ENCODE measurements around the gene AHCTF1. TPM values are rescaled to one million over a fixed set of nuclear protein-coding genes. Genes with fewer than 3 reads are reported as not detected.
"Not testable (repeated sequence)": the region's sequence is repeated elsewhere in the genome, so short reads cannot be mapped to it uniquely, and the experiment has no call there.

The AHCTF1 gene
- total RNA-seq, 1 donor from 2014 or later = 28.2 TPM

DNA sequence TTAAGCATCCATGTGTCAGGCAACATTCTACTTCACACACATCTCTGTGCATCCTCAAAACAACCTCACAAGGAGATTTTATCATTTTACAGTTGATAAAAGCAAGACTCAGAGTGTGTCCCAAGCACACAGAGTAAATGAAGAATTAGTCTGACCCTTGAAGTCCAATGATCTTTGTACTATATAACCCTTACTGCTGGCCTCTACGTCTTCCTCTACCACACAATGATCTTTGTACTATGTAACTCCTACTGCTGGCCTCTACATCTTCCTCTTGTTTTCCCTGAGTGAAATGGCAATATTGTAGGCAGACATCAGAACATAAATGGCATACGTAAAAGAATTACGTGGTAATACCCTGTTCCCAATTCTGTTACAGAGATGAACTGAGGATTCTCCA lies 55.3 kb downstream of the AHCTF1 start:
- no peak overlapping the region for H3K4me3 ChIP-seq (ENCODE audit: low read depth, low read length)
- TF ChIP-seq, protein P1, sequence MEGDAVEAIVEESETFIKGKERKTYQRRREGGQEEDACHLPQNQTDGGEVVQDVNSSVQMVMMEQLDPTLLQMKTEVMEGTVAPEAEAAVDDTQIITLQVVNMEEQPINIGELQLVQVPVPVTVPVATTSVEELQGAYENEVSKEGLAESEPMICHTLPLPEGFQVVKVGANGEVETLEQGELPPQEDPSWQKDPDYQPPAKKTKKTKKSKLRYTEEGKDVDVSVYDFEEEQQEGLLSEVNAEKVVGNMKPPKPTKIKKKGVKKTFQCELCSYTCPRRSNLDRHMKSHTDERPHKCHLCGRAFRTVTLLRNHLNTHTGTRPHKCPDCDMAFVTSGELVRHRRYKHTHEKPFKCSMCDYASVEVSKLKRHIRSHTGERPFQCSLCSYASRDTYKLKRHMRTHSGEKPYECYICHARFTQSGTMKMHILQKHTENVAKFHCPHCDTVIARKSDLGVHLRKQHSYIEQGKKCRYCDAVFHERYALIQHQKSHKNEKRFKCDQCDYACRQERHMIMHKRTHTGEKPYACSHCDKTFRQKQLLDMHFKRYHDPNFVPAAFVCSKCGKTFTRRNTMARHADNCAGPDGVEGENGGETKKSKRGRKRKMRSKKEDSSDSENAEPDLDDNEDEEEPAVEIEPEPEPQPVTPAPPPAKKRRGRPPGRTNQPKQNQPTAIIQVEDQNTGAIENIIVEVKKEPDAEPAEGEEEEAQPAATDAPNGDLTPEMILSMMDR (IDR thresholded peaks at IDR 0.05; ENCODE audit: insufficient read depth, low read length, severe bottlenecking) = no peak
- FAIRE-seq = no peak
- H3K36me3 ChIP-seq (ENCODE audit: control insufficient read depth, insufficient read depth, low read length) = peaks cover 10% of the 10 kb centered on the region
- no peak for DNase-seq (ENCODE audit: low read depth)
- no peaks in the 10 kb centered on the region for H3K27me3 ChIP-seq (ENCODE audit: control insufficient read depth, insufficient read depth, low read length)

DNA sequence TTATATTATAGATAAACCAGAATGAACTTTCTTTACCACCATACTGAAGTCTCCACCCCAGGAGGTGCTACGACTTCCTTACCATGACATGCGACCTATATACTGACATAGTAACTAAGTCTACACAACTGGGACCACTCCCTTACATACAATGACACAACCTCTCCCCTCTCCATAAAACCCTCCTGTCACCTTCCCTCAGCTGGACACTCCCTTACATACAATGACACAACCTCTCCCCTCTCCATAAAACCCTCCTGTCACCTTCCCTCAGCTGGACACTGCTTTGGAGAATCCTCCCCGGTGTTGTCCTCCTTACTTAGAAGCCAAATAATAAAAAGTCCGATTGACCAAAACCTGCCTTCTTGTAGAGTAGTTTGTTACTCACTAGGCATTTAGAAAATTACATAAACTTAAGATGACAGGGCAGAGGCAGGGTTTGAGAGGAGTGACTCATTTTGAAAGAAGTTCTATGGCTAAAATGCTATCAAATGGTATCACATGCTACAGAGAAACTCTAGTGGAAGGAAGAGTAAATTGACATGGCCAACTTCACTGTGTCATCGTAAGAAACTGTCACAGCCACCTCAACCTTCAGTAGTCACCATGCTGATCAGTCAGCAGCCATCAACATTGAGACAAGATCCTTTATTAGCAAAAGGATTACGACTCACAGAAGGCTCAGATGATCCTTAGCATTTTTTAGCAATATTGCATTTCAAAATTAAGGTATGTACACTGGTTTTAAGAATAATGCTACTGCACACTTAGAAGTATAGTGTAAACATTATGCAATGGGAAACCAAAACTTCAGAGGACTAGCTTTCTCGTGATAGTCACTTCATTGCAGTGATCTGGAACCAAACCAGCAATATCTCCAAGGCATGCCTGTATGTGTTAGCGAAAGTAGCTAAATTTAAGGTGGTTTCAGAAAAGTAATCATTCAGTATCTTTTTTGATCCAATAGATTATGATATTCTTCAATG lies 56.4 kb downstream of the AHCTF1 start:
- TF ChIP-seq, protein P1 (IDR thresholded peaks at IDR 0.05; ENCODE audit: insufficient read depth, low read length, severe bottlenecking) = no peak
- no peak overlapping the region for H3K4me3 ChIP-seq (ENCODE audit: low read depth, low read length)
- FAIRE-seq (no peak), DNase-seq (ENCODE audit: low read depth) (peak; percentile 73)
- no peaks in the 10 kb centered on the region for H3K27me3 ChIP-seq (ENCODE audit: control insufficient read depth, insufficient read depth, low read length)
- peaks cover 10% of the 10 kb centered on the region for H3K36me3 ChIP-seq (ENCODE audit: control insufficient read depth, insufficient read depth, low read length)

DNA sequence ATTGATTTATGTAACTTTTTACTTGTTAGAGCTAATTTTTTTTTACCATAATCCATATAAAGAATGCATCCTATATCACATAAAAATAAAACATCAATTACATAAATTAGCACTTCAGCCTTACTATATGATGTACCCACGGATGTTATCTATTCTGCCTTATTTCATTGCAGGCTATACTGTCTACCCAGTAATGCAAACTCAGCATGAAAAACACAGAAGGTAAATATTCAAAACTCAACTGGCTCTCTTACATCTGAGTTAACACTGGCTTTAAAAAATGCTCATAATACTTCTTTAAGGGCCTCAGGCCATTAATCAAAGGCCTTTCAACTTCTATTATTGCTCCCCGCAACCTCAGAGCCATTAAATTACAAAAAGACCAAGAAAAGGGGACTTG lies 65.8 kb downstream of the AHCTF1 start:
- TF ChIP-seq, protein P1 (IDR thresholded peaks at IDR 0.05; ENCODE audit: insufficient read depth, low read length, severe bottlenecking) = no peak
- no peaks in the 10 kb centered on the region for H3K27me3 ChIP-seq (ENCODE audit: control insufficient read depth, insufficient read depth, low read length)
- H3K4me3 ChIP-seq (ENCODE audit: low read depth, low read length) = no peak overlapping the region
- H3K36me3 ChIP-seq (ENCODE audit: control insufficient read depth, insufficient read depth, low read length) = peaks cover 5% of the 10 kb centered on the region
- DNase-seq (ENCODE audit: low read depth) = no peak
- FAIRE-seq = no peak

DNA sequence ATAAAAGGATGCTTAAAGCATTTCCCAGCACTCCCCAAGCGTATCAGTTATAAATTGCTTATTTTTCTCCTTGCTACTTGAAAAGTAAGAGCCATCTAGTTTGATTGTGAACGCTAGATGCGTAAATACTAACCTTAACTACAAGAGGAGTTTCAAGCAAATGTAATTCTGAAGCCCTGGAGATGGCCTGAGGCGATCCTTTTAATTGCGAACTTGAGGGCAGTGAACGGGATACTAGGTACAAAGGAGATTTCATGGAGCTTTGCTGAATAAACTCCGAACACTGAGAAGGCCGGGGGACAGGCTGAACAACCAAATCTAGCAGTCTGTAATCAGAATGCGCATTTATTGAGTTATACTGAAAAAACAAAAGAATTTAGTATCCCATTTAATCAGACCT lies 68.0 kb downstream of the AHCTF1 start:
- H3K27me3 ChIP-seq (ENCODE audit: control insufficient read depth, insufficient read depth, low read length); DNase-seq (ENCODE audit: low read depth); FAIRE-seq; H3K36me3 ChIP-seq (ENCODE audit: control insufficient read depth, insufficient read depth, low read length); H3K4me3 ChIP-seq (ENCODE audit: low read depth, low read length): not testable (repeated sequence)

DNA sequence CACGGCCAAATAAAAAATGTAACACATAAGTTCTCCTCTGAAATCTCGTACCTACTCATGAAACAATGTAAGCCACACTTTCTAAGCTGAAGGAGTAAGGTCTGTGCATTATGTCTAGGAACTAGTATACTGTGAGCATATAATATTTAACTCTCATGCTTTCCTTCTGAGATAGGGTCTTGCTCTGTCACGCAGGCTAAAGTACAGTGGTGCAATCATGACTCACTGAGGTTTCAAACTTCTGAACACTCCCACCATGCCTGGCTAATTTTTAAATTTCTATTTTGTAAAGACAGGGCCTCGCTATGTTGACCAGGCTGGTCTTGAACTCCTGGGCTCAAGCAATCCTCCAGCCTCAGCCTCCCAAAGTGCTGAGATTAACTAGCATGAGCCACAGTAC lies 71.3 kb downstream of the AHCTF1 start:
- DNase-seq (ENCODE audit: low read depth) (peak; percentile 18), FAIRE-seq (no peak)
- TF ChIP-seq, protein P1 (IDR thresholded peaks at IDR 0.05; ENCODE audit: insufficient read depth, low read length, severe bottlenecking) = no peak
- peaks cover 6% of the 10 kb centered on the region for H3K36me3 ChIP-seq (ENCODE audit: control insufficient read depth, insufficient read depth, low read length)
- no peak overlapping the region for H3K4me3 ChIP-seq (ENCODE audit: low read depth, low read length)
- H3K27me3 ChIP-seq (ENCODE audit: control insufficient read depth, insufficient read depth, low read length) = no peaks in the 10 kb centered on the region

DNA sequence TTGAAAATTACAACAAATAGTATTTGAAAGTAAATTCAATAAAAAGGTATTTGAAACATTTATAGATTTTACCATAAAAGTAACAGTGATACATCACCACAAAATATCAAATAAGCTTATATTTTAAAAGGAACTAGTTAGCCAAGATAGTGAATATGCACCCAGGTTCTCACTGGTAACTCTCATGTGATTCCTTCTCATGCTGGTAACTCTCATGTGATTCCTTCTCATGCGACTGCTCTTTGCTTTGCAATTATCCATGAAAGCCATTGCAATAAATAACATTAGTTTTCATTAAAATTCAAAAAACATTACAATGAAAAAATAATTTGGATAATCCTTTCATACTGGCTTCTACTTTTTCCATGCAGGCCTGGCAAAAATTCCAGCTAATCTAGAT lies 75.4 kb downstream of the AHCTF1 start:
- DNase-seq (ENCODE audit: low read depth) = no peak
- H3K4me3 ChIP-seq (ENCODE audit: low read depth, low read length) = no peak overlapping the region
- TF ChIP-seq, protein P1 (IDR thresholded peaks at IDR 0.05; ENCODE audit: insufficient read depth, low read length, severe bottlenecking) = no peak
- peaks cover 6% of the 10 kb centered on the region for H3K36me3 ChIP-seq (ENCODE audit: control insufficient read depth, insufficient read depth, low read length)
- FAIRE-seq = no peak
- no peaks in the 10 kb centered on the region for H3K27me3 ChIP-seq (ENCODE audit: control insufficient read depth, insufficient read depth, low read length)

DNA sequence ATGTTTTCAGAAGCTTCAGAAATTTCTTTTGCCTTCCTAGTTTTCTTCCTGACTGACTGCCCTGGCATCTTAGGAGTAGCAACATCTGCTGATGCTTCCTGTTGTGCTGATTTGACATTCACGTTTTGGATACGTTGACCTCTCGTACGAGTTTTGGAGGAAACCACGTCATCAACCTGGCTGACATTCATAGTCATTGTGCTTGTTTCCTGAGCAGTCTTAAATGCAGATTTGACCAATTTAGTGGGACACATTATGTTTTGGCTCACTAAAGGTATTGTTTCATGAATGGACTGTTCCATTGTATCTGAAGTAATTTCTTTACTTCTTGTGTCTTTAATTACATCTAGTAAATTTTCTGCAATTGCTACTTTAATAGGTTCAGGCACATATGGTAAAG lies 81.1 kb downstream of the AHCTF1 start:
- FAIRE-seq = peak; percentile 77
- DNase-seq (ENCODE audit: low read depth); H3K4me3 ChIP-seq (ENCODE audit: low read depth, low read length); H3K27me3 ChIP-seq (ENCODE audit: control insufficient read depth, insufficient read depth, low read length); H3K36me3 ChIP-seq (ENCODE audit: control insufficient read depth, insufficient read depth, low read length): not testable (repeated sequence)
